GM19193 (cell line): ENCODE data around the gene MESP1.

Experiments used
- POLR2A ChIP-seq: IDR thresholded peaks from 4 replicates; pipeline ENCODE4 v1.6.1; 2011; ENCODE audit not compliant: insufficient read depth, insufficient read length; ENCODE audit errors: extremely low read depth

MESP1 gene

DNA sequence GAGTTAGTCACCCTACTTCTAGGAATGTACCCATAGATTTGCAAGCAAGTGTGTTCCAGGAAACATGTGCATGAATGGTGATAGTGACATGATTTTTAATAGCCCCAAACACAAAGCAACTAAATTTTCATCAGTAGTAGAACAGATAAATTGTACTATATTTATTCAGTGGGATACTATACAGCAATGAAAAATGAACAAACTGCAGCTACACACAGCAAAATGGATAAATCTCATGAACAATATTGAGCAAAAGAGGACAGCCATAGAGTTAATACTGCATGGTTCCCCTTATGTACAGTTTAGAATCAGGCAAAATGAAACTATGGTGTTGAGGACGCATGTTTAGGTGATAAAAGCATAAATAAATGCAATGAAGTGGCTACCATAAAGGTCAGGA lies 26.0 kb downstream of the MESP1 start:
- no peak for TF ChIP-seq POLR2A

GRCh38 chr15:89724621-89725020 lies 26.4 kb downstream of the MESP1 start:
- no peak for TF ChIP-seq POLR2A

- no peak for TF ChIP-seq POLR2A
Measured at GRCh38 chr15:89723031-89723430, 28.0 kb downstream of the MESP1 start.

GRCh38 chr15:89714775-89715174 lies 36.3 kb downstream of the MESP1 start:
- TF ChIP-seq POLR2A, result no peak

GRCh38 chr15:89707577-89707976 lies 43.5 kb downstream of the MESP1 start:
- no peak for TF ChIP-seq POLR2A

DNA sequence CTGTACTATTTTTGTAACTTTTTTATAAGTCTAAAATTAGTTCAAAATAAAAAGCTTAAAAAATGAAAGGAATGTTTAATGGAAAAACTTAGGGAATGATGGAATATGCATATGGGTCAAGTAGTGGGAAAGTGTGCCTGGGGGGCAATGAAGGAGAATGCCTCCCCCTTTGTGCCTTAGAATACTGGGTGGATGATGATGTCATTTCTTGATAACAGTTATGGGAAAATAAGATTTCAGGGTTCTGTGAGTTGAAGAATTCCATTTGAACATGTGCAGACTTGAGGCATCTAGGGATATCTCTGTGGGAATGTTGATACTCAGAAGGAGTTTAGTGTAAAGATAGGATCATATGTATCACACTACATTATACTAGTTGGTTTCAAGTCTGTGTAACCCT lies 46.6 kb downstream of the MESP1 start:
- TF ChIP-seq POLR2A, result no peak
